Central memory CD4-positive, alpha-beta T cell (primary cell): ENCODE measurements around the gene HIF3A.

ENCODE experiments used
- DNase-seq: peaks from one replicate; pipeline ENCODE4 v3.0.0; 2022

HIF3A gene

GRCh38 chr19:46386996-46387712 lies 90.3 kb downstream of the HIF3A start:
- no peak for DNase-seq

GRCh38 chr19:46387713-46388130 lies 90.9 kb downstream of the HIF3A start:
- DNase-seq, result no peak

GRCh38 chr19:46388311-46389095 lies 91.7 kb downstream of the HIF3A start:
- no peak for DNase-seq

- DNase-seq, result no peak
Measured at GRCh38 chr19:46390121-46390858, 93.4 kb downstream of the HIF3A start.

GRCh38 chr19:46390866-46391265 lies 94.0 kb downstream of the HIF3A start:
- DNase-seq, result no peak

- no peak for DNase-seq
Measured at GRCh38 chr19:46391296-46392251, 94.7 kb downstream of the HIF3A start.

GRCh38 chr19:46392252-46392801 lies 95.5 kb downstream of the HIF3A start:
- no peak for DNase-seq

- DNase-seq, result no peak
Measured at GRCh38 chr19:46392837-46393236, 96.0 kb downstream of the HIF3A start.
